ENCODE results near the gene NPBWR2.
"Not testable (repeated sequence)": the region's sequence is repeated elsewhere in the genome, so short reads cannot be mapped to it uniquely, and the experiment has no call there.

NPBWR2 gene

GRCh38 chr20:64092258-64093012 is 14.9 kb downstream of the NPBWR2 start:
- no peak overlapping the region for H3K4me3 ChIP-seq (ENCODE audit: low read depth, low read length)

GRCh38 chr20:64091770-64092169 is 15.6 kb downstream of the NPBWR2 start:
- no peak for DNase-seq (ENCODE audit: low read depth)
- H3K4me3 ChIP-seq (ENCODE audit: low read depth, low read length) = no peak overlapping the region

More at GRCh38 chr20:64092258-64093012, 14.9 kb downstream of the NPBWR2 start:
- no peak for DNase-seq (ENCODE audit: low read depth)

DNA sequence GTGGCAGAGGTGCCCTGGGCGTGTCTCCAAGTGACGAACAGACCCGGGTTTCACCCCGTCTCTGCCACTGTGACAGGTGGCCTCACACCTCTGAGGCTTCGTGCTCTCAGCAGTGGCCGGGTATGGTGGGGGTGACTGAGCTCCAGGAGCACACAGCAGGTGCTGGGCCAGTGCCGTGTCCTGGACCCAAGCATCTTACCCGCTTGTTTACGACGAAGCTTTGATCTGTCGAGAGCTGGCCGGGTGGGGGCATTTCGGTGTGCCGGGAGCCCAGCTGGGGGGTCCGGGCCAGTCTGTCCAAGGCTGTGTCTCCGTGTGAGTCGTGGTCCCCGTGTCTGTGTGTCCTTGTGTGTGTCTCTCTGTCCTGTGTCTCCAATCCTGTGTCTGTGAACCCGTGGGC is 16.0 kb downstream of the NPBWR2 start:
- DNase-seq (ENCODE audit: low read depth) = no peak
- H3K4me3 ChIP-seq (ENCODE audit: low read depth, low read length) = no peak overlapping the region

GRCh38 chr20:64090165-64090564 is 17.2 kb downstream of the NPBWR2 start:
- H3K4me3 ChIP-seq (ENCODE audit: low read depth, low read length) = no peak overlapping the region
- no peak for DNase-seq (ENCODE audit: low read depth)

- DNase-seq (ENCODE audit: low read depth); H3K4me3 ChIP-seq (ENCODE audit: low read depth, low read length): not testable (repeated sequence)
Observed at GRCh38 chr20:64088586-64088985, 18.8 kb downstream of the NPBWR2 start.

DNA sequence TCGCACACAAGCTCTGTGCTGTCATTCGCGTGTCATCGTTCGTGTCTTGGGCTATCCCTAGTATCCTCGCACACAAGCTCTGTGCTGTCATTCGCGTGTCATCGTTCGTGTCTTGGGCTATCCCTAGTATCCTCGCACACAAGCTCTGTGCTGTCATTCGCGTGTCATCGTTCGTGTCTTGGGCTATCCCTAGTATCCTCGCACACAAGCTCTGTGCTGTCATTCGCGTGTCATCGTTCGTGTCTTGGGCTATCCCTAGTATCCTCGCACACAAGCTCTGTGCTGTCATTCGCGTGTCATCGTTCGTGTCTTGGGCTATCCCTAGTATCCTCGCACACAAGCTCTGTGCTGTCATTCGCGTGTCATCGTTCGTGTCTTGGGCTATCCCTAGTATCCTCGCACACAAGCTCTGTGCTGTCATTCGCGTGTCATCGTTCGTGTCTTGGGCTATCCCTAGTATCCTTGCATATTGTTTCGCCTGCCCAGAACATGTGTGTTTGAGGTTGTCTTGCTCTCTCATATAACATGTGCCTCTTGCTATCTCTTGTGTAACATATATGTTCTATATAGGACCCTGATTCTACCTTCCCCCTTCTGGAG is 20.0 kb downstream of the NPBWR2 start:
- H3K4me3 ChIP-seq (ENCODE audit: low read depth, low read length); DNase-seq (ENCODE audit: low read depth): not testable (repeated sequence)

DNA sequence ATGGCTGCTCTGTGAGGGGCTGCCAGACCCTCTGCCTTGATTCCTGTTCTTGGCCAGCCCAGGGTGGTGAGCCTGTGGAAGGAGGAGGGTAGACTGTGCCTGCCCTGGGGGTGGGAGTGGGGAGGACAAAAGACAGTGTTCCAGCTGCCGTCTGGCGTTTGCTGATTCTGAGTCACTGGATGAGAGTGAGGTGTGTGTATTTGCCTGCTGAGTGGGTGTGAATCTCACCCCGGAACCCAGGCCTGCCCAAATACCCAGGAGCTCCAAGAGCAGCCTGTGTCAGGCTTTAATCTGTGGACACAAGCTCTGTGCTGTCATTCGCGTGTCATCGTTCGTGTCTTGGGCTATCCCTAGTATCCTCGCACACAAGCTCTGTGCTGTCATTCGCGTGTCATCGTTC is 20.6 kb downstream of the NPBWR2 start:
- DNase-seq (ENCODE audit: low read depth) = no peak

DNA sequence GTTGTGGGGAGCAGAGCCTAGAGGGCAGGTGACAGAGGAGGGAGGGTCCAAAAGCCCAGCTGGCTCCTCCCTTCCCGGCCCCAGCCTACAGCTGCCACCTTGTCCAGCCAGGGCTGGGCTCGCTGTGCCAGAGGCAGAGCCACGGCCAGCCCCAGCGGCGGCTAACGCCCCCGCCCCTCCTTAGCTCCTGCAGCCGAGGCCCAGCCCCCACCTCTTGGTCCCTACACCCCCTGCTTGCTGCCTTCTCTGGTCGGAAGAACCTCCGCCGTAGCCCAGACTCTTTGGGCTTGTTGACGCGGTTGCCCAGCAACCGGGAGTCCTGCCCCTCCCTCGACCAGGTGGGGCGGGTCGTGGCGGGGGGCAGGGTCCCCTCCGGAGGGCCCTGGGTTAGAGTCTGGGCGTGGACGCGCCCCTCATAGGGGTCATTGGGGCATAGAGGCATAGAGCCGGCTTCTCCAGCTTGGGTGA is 22.6 kb downstream of the NPBWR2 start:
- no peak overlapping the region for H3K4me3 ChIP-seq (ENCODE audit: low read depth, low read length)

More for the DNA sequence above, 20.6 kb downstream of the NPBWR2 start:
- H3K4me3 ChIP-seq (ENCODE audit: low read depth, low read length) = no peak overlapping the region

GRCh38 chr20:64083804-64084684 is 23.3 kb downstream of the NPBWR2 start, which contains the start of gene LKAAEAR1:
Gene LKAAEAR1, minus strand, starts transcription at chr20:64084398. Its CDS starts 179 bp downstream, at chr20:64084219.
- H3K4me3 ChIP-seq (ENCODE audit: low read depth, low read length) = peak within 1 kb of the TSS; percentile 54
- no peak for DNase-seq (ENCODE audit: low read depth)

More for the DNA sequence above, 22.6 kb downstream of the NPBWR2 start:
- no peak for DNase-seq (ENCODE audit: low read depth)

DNA sequence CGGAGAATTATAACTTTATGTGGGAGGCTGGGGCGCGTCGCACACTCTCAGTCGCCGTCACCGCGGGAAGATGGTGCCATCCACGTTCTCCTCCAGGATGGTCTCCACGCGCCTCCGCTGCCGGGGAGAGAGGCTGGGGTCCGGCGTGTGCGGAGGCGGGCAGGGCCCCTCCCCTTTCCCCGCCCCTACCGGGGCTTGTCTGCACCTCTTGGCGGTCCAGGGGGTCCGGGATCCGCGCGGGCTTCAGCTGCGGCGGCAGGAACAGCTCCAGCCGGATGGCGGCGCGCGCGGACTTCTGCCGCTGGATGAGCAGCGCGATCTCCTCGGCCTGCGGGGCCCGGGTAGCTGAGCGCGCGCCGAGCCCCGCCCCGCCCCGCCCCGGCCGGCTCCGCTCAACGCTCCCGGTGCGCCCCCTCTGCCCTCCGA is 24.0 kb downstream of the NPBWR2 start:
- peak; percentile 21 for DNase-seq (ENCODE audit: low read depth)
- peak overlapping the region; percentile 54 for H3K4me3 ChIP-seq (ENCODE audit: low read depth, low read length)

GRCh38 chr20:64082820-64083377 is 24.5 kb downstream of the NPBWR2 start:
- no peak for DNase-seq (ENCODE audit: low read depth)
- H3K4me3 ChIP-seq (ENCODE audit: low read depth, low read length) = peak overlapping the region; percentile 54

GRCh38 chr20:64082126-64082731 is 25.1 kb downstream of the NPBWR2 start:
- no peak overlapping the region for H3K4me3 ChIP-seq (ENCODE audit: low read depth, low read length)
- DNase-seq (ENCODE audit: low read depth) = no peak

- H3K4me3 ChIP-seq (ENCODE audit: low read depth, low read length) = no peak overlapping the region
Observed at GRCh38 chr20:64081624-64081964, 25.8 kb downstream of the NPBWR2 start.

DNA sequence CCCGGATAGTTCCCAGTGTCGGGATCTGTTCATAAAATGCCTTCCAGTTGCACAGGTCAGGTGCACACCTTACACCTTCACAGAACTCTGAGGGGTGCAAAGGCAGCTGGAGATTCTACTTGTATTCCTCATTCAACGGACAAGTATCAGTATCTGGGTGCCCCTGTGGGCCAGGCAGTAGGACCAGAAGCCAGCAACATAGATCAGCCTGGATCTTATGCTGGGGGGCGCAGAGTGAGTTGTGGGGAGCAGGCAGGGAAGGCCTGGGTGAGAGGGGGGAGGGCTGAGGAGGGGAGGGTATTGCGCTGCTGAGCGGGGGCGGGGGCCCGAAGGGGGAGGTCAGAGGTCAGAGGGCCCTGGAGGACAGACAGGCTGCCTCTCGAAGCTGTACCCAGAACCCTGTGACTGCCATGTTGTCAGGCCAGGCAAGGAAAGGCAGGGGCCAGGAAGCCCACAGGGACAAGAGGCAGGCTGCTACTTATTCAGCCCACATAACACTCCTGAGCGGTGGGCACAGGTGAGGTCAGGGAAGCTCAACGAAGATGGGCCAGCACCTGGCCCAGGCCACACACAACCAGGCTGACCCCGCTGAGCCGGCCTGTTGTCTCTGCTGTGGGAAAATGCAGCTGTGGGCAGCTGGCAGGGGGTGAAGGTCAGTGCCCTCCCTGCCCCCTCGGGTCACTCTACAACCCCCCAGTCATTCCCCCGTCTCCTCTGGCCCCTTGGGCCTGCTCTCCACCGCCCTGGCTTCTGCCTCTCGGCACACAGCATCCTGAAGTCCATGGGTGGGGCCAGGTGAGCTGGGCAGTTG is 26.3 kb downstream of the NPBWR2 start:
- no peak for DNase-seq (ENCODE audit: low read depth)
- H3K4me3 ChIP-seq (ENCODE audit: low read depth, low read length) = peak overlapping the region; percentile 81

More at GRCh38 chr20:64081624-64081964, 25.8 kb downstream of the NPBWR2 start:
- DNase-seq (ENCODE audit: low read depth) = no peak

- H3K4me3 ChIP-seq (ENCODE audit: low read depth, low read length) = peak within 1 kb of the TSS; percentile 81
- DNase-seq (ENCODE audit: low read depth) = no peak
Observed at GRCh38 chr20:64080013-64080812, 27.2 kb downstream of the NPBWR2 start, which contains the start of gene OPRL1. Gene OPRL1, plus strand, starts transcription at chr20:64080082. Its CDS starts 12,639 bp downstream, at chr20:64092721.

GRCh38 chr20:64079273-64080012 is 27.9 kb downstream of the NPBWR2 start, which contains the start of gene RGS19:
Gene RGS19, minus strand, starts transcription at chr20:64079518. Its CDS starts 2,632 bp downstream, at chr20:64076886.
- peak within 1 kb of the TSS; percentile 81 for H3K4me3 ChIP-seq (ENCODE audit: low read depth, low read length)
- DNase-seq (ENCODE audit: low read depth) = no peak

- DNase-seq (ENCODE audit: low read depth) = no peak
- H3K4me3 ChIP-seq (ENCODE audit: low read depth, low read length) = peak overlapping the region; percentile 81
Observed at GRCh38 chr20:64078934-64079272, 28.5 kb downstream of the NPBWR2 start.
